Midbrain (tissue), 1 donor: Measurements from ENCODE around the gene CSF2.
"Not testable (repeated sequence)": the region's sequence is repeated elsewhere in the genome, so short reads cannot be mapped to it uniquely, and the experiment has no call there.

Source experiments
- DNase-seq: peaks from one replicate; lab custom pipeline; 2025; lab: John Stamatoyannopoulos, UW

Gene CSF2

DNA sequence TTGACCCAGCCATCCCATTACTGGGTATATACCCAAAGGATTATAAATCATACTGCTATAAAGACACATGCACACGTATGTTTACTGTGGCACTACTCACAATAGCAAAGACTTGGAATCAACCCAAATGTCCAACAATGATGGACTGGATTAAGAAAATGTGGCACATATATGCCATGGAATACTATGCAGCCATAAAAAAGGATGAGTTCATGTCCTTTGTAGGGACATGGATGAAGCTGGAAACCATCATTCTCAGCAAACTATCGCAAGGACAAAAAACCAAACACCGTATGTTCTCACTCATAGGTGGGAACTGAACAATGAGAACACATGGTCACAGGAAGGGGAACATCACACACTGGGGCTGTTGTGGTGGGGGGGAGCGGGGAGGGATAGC, 35.4 kb downstream of the CSF2 start:
- DNase-seq = not testable (repeated sequence)

DNA sequence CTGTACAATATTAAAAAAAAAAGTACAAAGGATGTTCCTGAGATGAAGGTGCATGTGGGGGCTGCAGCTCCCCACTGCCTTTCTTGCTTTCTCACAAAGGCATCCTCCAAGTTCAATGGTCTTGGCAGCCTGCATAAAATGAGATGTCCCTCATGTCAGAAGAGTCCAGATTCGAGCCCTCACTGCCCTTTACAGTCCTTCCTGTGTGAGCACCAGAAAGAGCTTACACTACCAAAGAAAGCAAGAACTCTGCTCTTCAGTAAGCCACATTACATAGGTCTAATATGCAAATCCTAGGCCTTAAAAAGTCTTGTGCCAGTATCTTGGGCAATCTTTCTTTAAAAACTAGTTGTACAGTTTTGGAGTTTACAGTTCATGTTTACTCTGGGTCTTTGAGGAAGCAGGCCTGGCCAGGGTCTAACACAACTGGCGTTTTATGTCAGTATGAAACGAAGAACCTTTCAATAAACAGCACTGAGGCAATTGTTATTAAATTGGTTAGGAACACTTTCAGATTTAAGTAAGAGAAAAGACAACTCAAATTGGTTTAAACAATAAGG, 36.0 kb downstream of the CSF2 start:
- no peak for DNase-seq

DNA sequence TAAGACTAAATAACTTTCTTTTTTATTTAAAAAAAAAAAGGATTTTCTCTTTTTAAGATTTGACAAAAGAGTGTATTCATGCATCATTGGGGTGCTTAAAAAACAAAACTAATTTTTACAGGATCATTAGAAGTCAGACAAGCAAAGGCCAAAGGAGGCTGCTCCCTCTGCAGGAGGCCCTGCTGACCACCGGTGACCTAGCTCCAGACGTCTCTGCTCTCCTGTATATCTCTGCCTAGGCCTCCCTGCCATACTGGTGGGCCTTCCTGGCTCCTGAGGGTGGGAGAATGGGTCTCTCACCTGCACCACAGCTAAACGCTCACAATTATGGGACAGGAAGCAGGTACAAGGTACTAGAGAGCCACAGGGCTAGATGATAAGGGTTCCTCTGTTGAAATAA, 36.6 kb downstream of the CSF2 start:
- DNase-seq = no peak

DNA sequence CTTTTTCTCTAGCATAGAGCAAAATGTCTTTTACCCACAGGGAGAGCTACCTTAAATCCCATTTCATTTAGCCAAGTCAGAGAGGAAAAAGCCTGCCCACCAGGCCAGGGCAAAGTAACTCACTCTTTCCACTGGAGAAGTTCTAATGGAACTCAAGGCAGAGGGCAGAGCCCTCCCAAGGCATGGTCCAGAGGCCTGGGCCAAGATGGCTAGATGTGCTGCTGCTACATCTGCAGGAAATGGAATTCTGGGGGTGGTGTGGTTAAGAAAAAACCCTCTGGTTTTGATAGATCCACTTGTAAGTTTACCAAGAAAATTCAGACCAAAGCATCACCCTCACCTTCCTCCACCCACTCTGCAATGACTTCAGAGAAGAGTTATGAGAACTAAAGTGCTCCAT, 37.3 kb downstream of the CSF2 start:
- DNase-seq = no peak

DNA sequence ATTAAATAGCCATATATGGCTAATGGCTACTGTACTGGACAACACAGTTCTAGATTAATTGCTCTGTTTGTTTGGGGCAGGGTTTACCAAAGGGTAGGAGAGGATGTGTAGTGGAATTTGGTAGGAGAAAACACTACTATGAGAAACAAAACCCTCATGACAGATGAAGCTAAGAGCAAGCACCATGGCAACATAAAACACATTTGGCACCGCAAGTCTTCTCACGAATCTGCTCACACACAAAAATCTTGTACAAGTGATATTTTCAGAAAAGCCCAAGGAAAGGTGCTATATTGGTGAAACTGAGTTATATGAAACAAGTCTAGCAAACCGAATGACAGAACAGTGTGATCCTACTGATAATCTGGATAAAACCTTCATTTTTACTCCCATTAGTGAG, 38.5 kb downstream of the CSF2 start:
- DNase-seq = no peak

DNA sequence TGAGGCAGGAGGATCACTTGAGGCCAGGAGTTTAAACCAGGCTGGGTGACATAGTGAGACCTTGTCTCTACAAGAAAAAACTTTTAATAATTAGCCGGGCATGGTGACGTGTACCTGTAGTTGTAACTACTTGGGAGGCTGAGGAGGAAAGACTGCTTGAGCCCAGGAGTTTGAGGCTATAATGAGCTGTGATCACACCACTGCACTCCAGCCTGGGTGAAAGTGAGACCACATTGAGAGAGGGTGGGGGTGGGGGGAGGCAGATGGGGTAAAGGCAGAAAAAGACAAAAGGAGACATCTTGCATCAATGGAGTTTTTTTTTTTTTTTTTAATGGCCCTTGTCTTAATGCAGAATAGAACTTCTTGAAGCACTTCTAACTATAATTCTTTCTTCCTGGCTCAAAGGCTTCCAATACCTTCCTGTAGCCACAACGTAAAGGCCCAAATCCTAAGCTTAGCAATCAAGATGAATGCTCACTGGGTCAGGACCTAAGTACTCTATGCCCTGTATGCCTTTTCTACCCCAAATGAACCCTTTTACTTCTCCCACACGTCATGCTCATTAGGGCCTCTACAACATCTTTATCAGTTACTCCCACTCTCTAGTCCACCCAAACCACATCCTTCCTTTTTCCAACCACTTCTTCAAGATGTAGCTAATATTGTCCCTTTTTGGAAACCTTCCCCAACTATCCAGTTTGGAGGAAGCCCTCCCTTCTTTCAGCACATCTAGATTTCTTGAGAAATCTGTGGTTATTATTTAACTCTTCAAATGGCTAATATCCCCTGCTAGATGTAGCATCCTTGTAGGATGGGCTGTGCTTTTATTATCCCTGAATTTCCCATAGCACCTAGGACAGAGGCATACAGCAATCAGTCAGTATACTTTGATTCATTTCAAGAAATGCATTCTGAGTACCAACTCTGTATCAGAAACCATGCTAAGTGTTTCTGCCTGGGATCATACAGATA, 40.8 kb downstream of the CSF2 start:
- no peak for DNase-seq

DNA sequence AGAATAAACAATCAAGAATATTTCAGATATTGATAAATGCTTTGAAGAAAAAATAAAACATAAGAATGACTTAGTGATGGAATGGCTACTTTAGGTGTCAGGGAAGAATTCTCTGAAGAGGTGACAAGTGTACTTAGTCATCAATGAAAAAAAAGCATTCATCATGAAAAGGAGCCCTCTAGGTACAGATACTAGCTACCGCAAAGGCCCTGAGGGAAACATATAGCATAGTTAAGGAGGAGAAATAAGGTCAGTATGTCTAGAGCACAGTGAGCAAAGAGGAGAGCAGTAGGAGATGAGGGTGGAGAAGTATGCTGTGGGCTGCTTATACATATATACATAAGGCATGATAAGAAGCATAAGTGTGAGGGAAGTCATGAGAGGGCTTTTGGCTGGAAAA, 41.8 kb downstream of the CSF2 start:
- DNase-seq = no peak

DNA sequence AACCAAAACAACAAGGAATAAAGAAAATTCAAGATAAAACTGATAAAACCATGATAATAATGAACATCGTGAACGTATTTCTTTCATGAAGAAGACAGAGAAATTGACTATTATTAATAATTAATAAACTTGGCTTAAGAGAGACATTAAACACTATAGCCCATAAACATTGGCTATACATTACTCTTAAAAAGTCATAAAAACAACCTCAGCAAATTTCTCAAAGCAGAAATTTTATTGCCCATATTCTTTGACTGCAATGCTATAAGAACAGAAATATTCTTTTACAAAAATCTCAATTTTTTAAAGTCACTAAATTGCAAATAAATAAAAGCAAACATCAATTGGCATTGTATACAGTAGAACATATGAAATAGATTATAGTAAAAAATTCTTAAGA, 42.5 kb downstream of the CSF2 start:
- DNase-seq = no peak

DNA sequence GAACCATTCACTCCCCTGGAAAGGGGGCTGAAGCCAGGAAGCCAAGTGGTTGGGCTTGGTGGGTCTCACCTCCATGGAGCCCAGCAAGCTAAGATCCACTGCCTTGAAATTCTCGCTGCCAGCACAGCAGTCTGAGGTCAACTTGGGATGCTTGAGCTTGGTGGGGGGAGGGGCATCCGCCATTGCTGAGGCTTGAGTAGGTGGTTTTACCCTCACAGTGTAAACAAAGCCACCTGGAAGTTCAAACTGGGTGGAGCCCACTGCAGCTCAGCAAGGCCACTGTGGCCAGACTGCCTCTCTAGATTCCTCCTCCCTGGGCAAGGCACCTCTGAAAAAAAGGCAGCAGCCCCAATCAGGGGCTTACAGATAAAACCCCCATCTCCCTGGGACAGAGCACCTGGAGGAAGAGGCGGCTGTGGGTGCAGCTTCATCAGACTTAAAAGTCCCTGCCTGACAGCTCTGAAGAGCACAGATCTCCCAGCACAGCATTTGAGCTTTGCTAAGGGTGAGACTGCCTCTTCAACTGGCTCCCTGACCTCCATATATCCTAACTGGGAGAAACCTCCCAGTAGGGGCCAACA, 43.4 kb downstream of the CSF2 start:
- not testable (repeated sequence) for DNase-seq

DNA sequence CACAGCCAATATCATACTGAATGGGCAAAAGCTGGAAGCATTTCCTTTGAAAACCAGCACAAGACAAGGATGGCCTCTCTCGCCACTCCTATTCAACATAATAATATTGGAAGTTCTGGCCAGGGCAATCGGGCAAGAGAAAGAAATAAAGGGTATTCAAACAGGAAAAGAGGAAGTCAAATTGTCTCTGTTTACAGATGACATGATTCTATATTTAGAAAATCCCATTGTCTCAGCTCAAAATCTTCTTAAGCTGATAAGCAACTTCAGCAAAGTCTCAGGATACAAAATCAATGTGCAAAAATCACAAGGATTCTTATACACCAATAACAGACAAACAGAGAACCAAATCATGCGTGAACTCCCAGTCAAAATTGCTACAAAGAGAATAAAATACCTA, 47.1 kb downstream of the CSF2 start:
- not testable (repeated sequence) for DNase-seq

DNA sequence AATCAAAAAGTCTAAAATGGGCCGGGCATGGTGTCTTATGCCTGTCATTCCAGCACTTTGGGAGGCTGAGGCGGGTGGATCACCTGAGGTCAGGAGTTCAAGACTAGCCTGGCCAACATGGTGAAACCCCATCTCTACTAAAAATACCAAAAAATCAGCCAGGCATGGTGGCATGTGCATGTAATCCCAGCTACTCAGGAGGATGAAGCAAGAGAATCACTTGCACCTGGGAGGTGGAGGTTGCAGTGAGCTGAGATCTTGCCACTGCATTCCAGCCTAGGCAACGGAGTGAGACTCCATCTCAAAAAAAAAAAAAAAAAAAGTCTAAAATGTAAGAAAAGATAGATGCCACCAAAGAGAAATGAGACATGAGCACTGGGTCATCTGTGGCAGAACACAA, 49.4 kb downstream of the CSF2 start:
- not testable (repeated sequence) for DNase-seq

DNA sequence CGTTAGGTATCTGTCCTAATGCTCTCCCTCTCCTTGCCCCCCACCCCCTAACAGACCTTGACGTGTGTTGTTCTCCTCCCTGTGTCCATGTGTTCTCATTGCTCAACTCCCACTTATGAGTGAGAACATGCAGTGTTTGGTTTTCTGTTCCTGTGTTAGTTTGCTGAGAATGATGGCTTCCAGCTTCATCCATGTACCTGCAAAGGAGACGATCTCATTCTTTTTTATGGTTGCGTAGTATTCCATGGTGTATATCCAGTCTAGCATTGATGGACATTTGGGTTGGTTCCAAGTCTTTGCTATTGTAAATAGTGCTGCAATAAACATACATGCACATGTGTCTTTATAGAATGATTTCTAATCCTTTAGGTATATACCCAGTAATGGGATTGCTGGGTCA, 50.0 kb downstream of the CSF2 start:
- not testable (repeated sequence) for DNase-seq
